Stimulated activated CD4-positive, alpha-beta T cell treated with anti-CD3 and anti-CD28 coated beads, Interleukin-4, amount 100 ng/mL, for 48 hours (primary cell): ENCODE data around the gene ZNRF4.
A peak's percentile ranks its signal among the peaks of the same experiment; 100 is the strongest.
"Not testable (repeated sequence)": the region's sequence is repeated elsewhere in the genome, so short reads cannot be mapped to it uniquely, and the experiment has no call there.

Source experiments
- DNase-seq, 2 donors: peaks; one replicate each; pipeline ENCODE4 v3.0.0-alpha.2; 2020; ENCODE audit warnings: low read depth in 2 of 2

The ZNRF4 gene

DNA sequence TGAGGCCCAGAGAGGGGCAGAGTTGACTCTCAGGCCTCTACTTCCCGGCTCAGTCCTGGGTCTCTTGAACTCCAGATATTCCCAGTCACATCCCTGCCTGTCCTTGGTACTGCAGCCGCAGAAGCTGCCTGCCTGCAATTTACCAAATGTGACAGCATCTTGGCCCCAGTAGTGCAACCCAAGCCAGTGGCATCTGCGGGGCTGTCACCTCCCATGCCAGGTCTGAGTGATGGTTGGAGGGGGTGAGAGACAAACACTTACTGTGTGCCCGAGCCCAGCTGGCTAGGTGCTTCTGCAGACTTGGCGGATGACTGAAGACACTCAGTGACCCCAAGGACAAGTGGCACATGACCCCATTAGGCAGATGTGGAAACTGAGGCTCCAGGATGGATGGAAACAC lies 18.4 kb downstream of the ZNRF4 start:
- DNase-seq: no peak

- DNase-seq: no peak
Observed at GRCh38 chr19:5477451-5478215, 22.4 kb downstream of the ZNRF4 start.

DNA sequence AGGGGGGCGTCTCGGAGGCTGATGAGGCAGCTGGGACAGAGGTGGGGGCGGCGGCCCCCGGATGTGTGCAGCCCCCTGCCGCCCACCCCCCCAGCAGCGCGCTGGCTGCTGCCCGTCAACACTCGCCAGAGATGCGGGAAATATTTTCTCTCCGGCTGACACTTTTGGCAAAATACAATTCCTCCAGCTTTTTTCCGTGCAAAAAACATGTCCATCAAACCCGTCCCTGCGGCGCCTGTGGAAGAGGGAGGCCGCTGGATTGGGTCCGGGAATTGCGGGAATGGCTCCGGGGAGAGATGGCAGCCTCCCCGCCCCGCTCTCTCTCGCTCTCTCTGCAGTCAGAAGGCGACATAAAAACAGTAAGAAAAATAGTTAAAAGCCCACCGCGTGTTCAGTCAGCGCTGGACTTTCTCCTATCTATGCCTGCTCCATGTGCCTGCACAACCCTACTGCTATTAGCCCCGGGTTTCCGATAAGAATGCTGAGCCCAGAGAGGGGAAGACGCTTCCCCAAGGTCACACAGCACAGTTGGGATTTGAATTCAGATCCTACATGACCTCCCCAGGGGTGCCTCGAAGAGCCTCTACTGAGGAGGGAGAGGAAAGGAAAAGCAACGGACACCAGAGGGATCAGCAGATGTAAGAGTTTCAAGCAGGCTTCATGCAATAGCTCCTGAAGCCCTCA lies 23.2 kb downstream of the ZNRF4 start:
- DNase-seq: no peak

GRCh38 chr19:5478925-5479588 lies 23.8 kb downstream of the ZNRF4 start:
- DNase-seq: no peak

GRCh38 chr19:5479958-5480357 lies 24.7 kb downstream of the ZNRF4 start:
- no peak for DNase-seq

- peak; percentile 28 to 35 for DNase-seq
Observed at GRCh38 chr19:5480427-5480836, 25.2 kb downstream of the ZNRF4 start.

GRCh38 chr19:5481957-5482356 lies 26.7 kb downstream of the ZNRF4 start:
- no peak for DNase-seq

DNA sequence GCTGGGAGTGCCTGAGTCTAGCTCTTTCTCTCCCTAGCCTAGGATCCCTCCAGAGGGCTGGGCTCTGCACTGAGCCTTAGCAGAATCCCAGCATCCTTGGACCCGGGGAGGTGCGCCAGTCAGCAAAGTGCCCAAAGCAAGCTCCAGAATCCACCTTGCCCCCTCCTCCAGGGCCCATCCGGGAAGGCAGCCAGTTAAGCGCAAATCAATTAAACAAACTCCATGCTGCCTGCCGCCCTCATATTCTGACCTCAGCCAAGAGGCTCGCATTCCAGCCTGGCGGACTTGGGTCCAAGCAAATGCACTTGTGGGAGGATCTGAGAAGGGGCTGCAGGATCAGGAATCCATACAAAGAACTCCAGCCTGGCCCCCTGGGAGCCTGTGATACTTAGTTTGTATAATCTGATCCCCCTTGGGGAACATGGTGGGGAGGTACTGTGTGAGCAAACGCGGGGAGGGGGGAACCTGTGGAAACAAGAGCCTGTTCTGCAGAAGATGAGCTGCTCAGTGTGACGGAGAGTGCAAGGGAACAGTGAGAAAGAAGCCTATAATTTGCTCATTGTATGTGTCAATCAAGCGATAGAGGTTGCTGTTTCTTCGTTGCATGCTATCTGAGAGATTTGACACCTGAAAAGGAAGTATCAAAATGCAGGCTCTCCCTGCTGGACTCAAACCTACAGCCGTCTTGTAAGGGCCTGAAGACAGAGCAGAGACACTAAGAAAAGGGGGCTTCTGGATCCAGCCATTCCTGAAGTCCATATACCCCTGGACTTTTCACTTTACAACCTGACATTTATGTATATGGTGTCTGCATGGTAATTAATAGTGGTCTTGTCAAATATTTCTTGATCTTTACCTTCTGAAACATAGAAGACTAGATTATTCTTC lies 29.4 kb downstream of the ZNRF4 start:
- no peak for DNase-seq

- DNase-seq: no peak
Observed at GRCh38 chr19:5485286-5485636, 30.0 kb downstream of the ZNRF4 start.

DNA sequence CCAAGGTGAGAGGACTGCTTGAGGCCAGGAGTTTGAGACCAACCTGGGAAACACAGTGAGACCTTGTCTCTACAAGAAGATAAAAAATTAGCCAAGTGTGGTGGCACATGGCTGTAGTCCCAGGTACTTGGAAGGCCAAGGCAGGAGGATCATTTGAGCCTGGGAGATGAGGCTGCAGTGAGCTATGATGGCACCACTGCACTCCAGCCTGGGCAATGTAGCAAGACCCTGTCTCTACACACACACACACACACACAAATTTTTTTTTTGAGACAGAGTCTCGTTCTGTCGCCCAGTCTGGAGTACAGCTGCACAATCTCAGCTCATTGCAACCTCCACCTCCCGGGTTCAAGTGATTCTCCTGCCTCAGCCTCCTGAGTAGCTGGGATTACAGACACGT lies 30.4 kb downstream of the ZNRF4 start:
- DNase-seq: not testable (repeated sequence)

DNA sequence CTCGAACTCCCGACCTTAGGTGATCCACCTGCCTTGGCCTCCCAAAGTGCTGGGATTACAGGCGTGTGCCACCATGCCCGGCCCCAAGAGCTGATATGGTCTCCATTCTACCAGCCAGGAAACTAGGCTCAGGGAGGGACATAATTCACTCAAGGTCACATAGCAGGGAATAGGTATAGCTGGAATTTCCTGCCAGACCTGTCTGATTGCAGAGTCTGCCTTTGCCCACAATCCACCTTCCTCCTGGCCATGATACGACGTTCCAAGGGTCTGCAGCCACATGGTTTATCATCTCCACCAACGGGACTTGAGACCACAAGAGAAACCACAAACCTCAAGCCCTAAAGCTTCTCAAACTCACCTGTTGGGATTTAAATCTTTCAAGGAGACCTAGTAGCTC lies 32.0 kb downstream of the ZNRF4 start:
- no peak for DNase-seq

DNA sequence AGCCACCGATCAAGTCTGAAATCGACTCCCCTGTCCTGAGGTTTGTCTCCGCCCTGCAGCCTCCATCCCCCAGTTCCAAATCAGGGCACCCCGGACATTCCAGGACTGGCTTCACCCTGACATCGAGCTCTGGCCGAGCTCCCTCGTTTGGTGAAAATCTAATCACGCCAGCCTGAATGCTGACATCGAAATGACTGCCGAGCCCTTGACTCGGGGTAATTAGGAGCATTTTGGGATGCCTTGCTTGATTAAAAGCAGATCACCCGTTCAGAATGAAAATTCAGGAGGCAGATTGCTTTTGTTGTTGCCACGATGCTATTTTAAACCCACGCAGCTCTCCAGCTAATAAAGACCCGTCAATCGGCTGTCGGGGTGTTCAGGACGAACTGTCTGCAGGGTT lies 34.3 kb downstream of the ZNRF4 start:
- DNase-seq: no peak

DNA sequence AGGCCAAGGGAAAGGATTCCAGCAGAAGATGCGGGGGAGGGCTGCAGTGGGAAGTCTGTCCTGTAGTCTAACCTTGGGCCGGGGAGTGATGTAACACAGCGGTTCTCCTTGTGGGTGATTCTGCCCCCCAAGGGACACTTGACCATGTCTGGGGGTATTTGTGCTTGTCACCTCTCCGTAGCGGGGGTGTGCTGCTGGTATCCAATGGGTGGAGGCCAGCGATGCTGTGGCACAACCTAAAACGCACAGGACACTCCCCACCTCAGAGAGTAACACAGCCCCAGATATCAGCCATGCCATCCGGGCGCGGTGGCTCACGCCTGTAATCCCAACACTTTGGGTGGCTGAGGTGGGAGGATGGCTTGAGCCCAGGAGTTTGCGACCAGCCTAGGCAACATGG lies 36.3 kb downstream of the ZNRF4 start:
- DNase-seq: no peak

DNA sequence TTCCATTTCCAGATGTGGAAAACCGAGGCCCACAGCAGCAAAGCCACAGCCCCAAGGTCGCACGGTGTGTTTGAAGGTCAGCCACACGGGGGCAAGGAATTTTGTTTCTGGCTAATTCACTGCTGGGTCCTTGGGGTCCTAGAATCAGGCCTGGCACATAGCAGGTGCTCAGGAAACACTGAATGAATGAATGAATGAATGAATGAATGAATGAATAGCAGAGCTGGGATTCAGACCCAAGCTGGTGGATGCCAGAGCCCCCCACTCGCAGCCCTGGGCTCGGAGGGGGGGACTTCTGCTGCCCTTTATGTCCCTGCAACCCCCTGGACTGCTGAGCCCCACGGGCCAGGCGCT lies 37.0 kb downstream of the ZNRF4 start:
- no peak for DNase-seq

GRCh38 chr19:5492635-5493409 lies 37.6 kb downstream of the ZNRF4 start:
- DNase-seq: no peak

- no peak for DNase-seq
Observed at GRCh38 chr19:5494773-5495172, 39.6 kb downstream of the ZNRF4 start.

DNA sequence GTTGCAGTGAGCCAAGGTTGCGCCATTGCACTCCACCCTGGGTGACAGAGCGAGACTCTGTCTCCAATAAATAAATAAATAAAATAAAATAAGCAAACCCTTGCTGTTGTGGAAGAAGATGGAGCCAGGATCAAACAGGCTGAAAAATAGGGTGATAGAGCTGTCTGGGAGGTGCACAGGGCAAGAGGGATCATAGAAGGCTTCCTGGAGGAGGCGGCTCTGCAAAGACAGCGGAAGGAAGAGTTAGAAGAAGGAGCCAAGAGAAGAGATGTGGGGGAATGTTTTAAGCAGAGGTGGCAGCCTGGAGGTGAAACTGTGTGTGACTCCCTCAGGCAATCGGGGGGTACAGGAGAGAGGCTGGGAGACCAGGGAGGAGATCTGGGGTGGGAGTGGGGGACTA lies 40.6 kb downstream of the ZNRF4 start:
- no peak for DNase-seq

DNA sequence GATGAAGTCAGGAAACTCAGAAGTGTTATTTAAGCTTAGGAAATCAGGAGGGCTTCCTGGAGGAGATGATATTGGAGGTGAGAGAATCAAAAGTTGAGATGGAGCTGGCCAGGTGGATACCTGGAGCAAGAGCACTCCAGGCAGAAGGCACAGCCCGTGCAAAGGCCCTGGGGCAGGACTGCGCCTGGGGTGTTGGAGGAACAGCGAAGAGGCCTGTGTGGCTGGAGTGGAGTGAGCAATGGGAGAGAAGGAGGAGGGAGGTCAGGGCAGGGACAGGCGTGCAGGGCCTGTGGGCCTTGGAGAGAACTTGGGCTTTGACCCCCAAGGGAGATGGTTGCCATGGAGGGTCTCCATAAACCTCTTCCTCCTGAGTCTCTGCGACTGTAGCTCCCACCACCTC lies 42.1 kb downstream of the ZNRF4 start:
- no peak for DNase-seq

DNA sequence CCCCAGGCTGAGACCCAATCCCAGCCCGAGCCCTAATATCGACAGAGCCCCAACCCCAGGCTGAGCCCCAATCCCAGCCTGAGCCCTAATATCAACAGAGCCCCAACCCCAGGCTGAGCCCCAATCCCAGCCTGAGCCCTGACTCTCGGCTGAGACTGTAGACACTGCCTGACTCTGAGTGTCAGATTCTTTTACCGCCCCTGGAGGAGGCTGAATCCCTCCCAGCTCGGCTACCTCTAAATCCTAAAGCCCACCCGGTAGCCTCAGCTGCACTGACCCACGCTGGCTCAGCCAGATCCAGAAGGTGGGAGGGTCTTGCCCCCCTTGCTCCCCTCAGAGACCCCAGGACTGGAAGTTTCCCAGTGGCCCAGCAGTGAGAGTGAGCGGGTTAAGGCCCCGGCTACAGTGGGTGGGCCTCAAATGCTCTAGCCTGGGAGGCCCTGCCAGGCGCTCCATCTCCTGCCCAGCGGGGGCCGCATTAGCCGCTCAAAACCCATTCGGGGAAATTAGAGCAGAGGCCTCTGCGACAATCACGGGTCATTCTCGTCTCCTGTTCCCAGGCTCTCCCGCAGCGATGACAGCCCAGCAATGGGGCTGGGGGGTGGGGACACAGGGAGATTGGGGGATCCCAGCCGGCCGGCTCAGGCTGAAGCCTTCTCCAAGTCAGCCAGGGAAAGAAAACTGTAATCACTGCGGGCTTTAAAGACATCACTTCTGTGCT lies 43.8 kb downstream of the ZNRF4 start:
- DNase-seq: no peak

- no peak for DNase-seq
Observed at GRCh38 chr19:5501907-5502306, 46.7 kb downstream of the ZNRF4 start.

GRCh38 chr19:5503598-5503997 lies 48.4 kb downstream of the ZNRF4 start:
- no peak for DNase-seq
